H9 (cell line): ENCODE measurements around the gene TSPAN13. TPM values are rescaled to one million over a fixed set of nuclear protein-coding genes. Genes with fewer than 3 reads are reported as not detected.

Experiments
- DNase-seq: peaks from one replicate; pipeline ENCODE4 v3.0.0-alpha.2; 2017
- H2AFZ ChIP-seq: one replicate; pipeline ENCODE4 v1.6.1; 2013; ENCODE audit warnings: mild to moderate bottlenecking, low read length, control low read depth, moderate library complexity
- H2AK5ac ChIP-seq: 2 replicates; pipeline ENCODE4 v1.6.1; 2013; ENCODE audit warnings: low read length, control low read depth, mixed read lengths; ENCODE audit not compliant: insufficient read length
- H2BK120ac ChIP-seq: one replicate; pipeline ENCODE4 v1.6.1; 2013; ENCODE audit warnings: low read depth, mild to moderate bottlenecking, low read length, control low read depth, inconsistent platforms; ENCODE audit not compliant: poor library complexity, severe bottlenecking
- H2BK12ac ChIP-seq: 2 replicates; pipeline ENCODE4 v1.6.1; 2013; ENCODE audit warnings: low read length, control low read depth, mixed read lengths, low read depth; ENCODE audit not compliant: insufficient read length
- H2BK15ac ChIP-seq: 2 replicates; pipeline ENCODE4 v1.6.1; 2013; ENCODE audit warnings: low read depth, low read length, control low read depth
- H2BK20ac ChIP-seq: one replicate; pipeline ENCODE4 v1.6.1; 2013; ENCODE audit warnings: low read depth, mild to moderate bottlenecking, low read length, control low read depth, inconsistent platforms; ENCODE audit not compliant: poor library complexity, severe bottlenecking
- H2BK5ac ChIP-seq: 2 replicates; pipeline ENCODE4 v1.6.1; 2013; ENCODE audit warnings: low read length, control low read depth, mixed read lengths; ENCODE audit not compliant: insufficient read length
- H3K14ac ChIP-seq: 2 replicates; pipeline ENCODE4 v1.6.1; 2013; ENCODE audit warnings: low read length, control low read depth; ENCODE audit not compliant: insufficient read depth
- H3K18ac ChIP-seq: 2 replicates; pipeline ENCODE4 v1.6.1; 2013; ENCODE audit warnings: low read depth, mild to moderate bottlenecking, mixed read lengths, low read length, control low read depth; ENCODE audit not compliant: insufficient read length
- H3K23ac ChIP-seq: 2 replicates; pipeline ENCODE4 v1.6.1; 2013; ENCODE audit warnings: low read length, control low read depth, mixed read lengths, low read depth; ENCODE audit not compliant: insufficient read length
- H3K23me2 ChIP-seq: 2 replicates; pipeline ENCODE4 v1.6.1; 2013; ENCODE audit warnings: low read depth, mild to moderate bottlenecking, mixed read lengths, low read length, control low read depth; ENCODE audit not compliant: insufficient read length, poor library complexity, severe bottlenecking
- H3K27ac ChIP-seq: 2 replicates; pipeline ENCODE4 v1.5.1; 2013; ENCODE audit warnings: low read length, control low read depth, mixed read lengths, low read depth; ENCODE audit not compliant: insufficient read length
- H3K27me3 ChIP-seq: 2 replicates; pipeline ENCODE4 v1.6.1; 2013; ENCODE audit warnings: low read length, control low read depth, inconsistent platforms; ENCODE audit not compliant: insufficient read depth
- H3K4ac ChIP-seq: 2 replicates; pipeline ENCODE4 v1.6.1; 2013; ENCODE audit warnings: low read depth, mild to moderate bottlenecking, control low read depth, inconsistent platforms, low read length, moderate library complexity
- H3K4me1 ChIP-seq: 2 replicates; pipeline ENCODE4 v1.6.1; 2013; ENCODE audit warnings: low read length, control low read depth, inconsistent platforms; ENCODE audit not compliant: insufficient read depth
- H3K4me2 ChIP-seq: 2 replicates; pipeline ENCODE4 v1.6.1; 2013; ENCODE audit warnings: low read length, control low read depth, mixed read lengths; ENCODE audit not compliant: insufficient read length, insufficient read depth
- H3K56ac ChIP-seq: 2 replicates; pipeline ENCODE4 v1.6.1; 2013; ENCODE audit warnings: low read depth, mild to moderate bottlenecking, mixed read lengths, low read length, control low read depth; ENCODE audit not compliant: insufficient read length
- H3K79me1 ChIP-seq: 2 replicates; pipeline ENCODE4 v1.6.1; 2013; ENCODE audit warnings: low read depth, mild to moderate bottlenecking, moderate library complexity, low read length, control low read depth, inconsistent platforms; ENCODE audit not compliant: insufficient read depth, poor library complexity, severe bottlenecking
- H3K79me2 ChIP-seq: 2 replicates; pipeline ENCODE4 v1.6.1; 2013; ENCODE audit warnings: low read length, control low read depth, inconsistent platforms; ENCODE audit not compliant: insufficient read depth
- H3K9ac ChIP-seq: 2 replicates; pipeline ENCODE4 v1.6.1; 2013; ENCODE audit warnings: low read length, control low read depth, mixed read lengths; ENCODE audit not compliant: insufficient read length; ENCODE audit errors: extremely low read depth
- H3K9me3 ChIP-seq: one replicate; pipeline ENCODE4 v1.6.1; 2013; ENCODE audit warnings: low read depth, low read length, inconsistent platforms; ENCODE audit not compliant: control insufficient read depth
- H3T11ph ChIP-seq: one replicate; pipeline ENCODE4 v1.6.1; 2013; ENCODE audit warnings: mild to moderate bottlenecking, low read length, control low read depth, inconsistent platforms
- H4K20me1 ChIP-seq: one replicate; pipeline ENCODE4 v1.6.1; 2013; ENCODE audit not compliant: control insufficient read depth, insufficient read length, insufficient read depth
- H4K5ac ChIP-seq: 2 replicates; pipeline ENCODE4 v1.6.1; 2013; ENCODE audit warnings: low read depth, mild to moderate bottlenecking, mixed read lengths, low read length, control low read depth; ENCODE audit not compliant: insufficient read length
- H4K8ac ChIP-seq: replicated peaks from 2 replicates; pipeline ENCODE4 v1.6.1; 2013; ENCODE audit warnings: low read length, control low read depth, mixed read lengths, low read depth; ENCODE audit not compliant: insufficient read length
- H4K91ac ChIP-seq: 2 replicates; pipeline ENCODE4 v1.6.1; 2013; ENCODE audit warnings: low read depth, mild to moderate bottlenecking, moderate library complexity, mixed read lengths, low read length, control low read depth; ENCODE audit not compliant: insufficient read length
- H3K27ac Mint-ChIP-seq, 3 experiments: 2 replicates in 2 of 3; 3 replicates in 1 of 3; pipeline ENCODE4 v1.8.0; 2020 to 2021; ENCODE audit warnings: mixed read lengths in 3 of 3, mild to moderate bottlenecking in 1 of 3, moderate library complexity in 1 of 3
- H3K27me3 Mint-ChIP-seq: 2 replicates; pipeline ENCODE4 v1.8.0; 2021; ENCODE audit warnings: low read depth, mild to moderate bottlenecking, moderate library complexity, mixed read lengths
- H3K36me3 Mint-ChIP-seq, 3 experiments: 2 replicates in 2 of 3; 3 replicates in 1 of 3; pipeline ENCODE4 v1.8.0; 2020 to 2021; ENCODE audit warnings: low read depth in 3 of 3, mixed read lengths in 3 of 3; ENCODE audit not compliant: insufficient read depth in 1 of 3
- H3K4me1 Mint-ChIP-seq, 2 experiments: 2 replicates each; pipeline ENCODE4 v1.8.0; 2020; ENCODE audit warnings: mixed read lengths in 2 of 2
- H3K4me3 Mint-ChIP-seq, 2 experiments: 2 replicates in 1 of 2; 3 replicates in 1 of 2; pipeline ENCODE4 v1.8.0; 2020 to 2021; ENCODE audit warnings: mild to moderate bottlenecking in 2 of 2, mixed read lengths in 2 of 2, moderate library complexity in 1 of 2
- H3K9me3 Mint-ChIP-seq, 2 experiments: 2 replicates in 1 of 2; 3 replicates in 1 of 2; pipeline ENCODE4 v1.8.0; 2020; ENCODE audit warnings: mild to moderate bottlenecking in 2 of 2, mixed read lengths in 2 of 2, moderate library complexity in 1 of 2
- CTCF ChIP-seq: fragments of 200-600 bp; sonication (generic); conservative IDR thresholded peaks from 3 replicates; pipeline ENCODE4 v1.8.0; 2021; ENCODE audit warnings: antibody characterized with exemption, mild to moderate bottlenecking
- WGBS: extraction: QIAGEN DNeasy Blood & Tissue Kit; methylation state at CpG from one replicate; pipeline ENCODE4 v1.1.7; 2013; ENCODE audit warnings: missing lambda C conversion rate, low lambda C conversion rate, mixed read lengths; ENCODE audit not compliant: insufficient read length; ENCODE audit errors: extremely low coverage; 5-methylcytosine and 5-hydroxymethylcytosine counted together
- total RNA-seq: library from RNA; stranded (reverse); gene quantifications from 2 replicates; pipeline ENCODE4 v1.2.1, GENCODE V29; 2021

TSPAN13 gene
- total RNA-seq, 1 experiment from 2014 or later, result 18.7 TPM

DNA sequence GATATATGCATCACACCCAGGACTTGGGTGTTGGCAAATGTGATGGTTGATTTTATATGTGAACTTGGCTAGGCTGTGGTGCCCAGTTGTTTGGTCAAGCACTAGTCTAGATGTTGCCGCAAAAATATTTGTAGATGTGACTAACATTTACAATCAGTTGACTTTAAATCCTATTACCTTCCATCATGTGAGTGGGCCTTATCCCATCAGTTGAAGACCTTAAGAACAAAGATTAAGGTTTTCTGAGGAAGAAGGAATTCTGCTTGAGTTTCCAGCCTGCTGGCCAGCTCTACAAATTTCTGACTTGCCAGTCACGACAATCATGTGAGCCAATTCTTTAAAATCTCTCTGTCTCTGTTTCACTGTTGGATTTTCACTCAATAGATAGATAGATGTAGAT, 20.3 kb downstream of the TSPAN13 start:
- no peaks in the 10 kb centered on the region for H3K27me3 Mint-ChIP-seq
- no peaks in the 10 kb centered on the region for H3K79me1 ChIP-seq
- H2AK5ac ChIP-seq, result no peak overlapping the region
- no peaks in the 10 kb centered on the region for H4K20me1 ChIP-seq
- no peak overlapping the region for H2BK15ac ChIP-seq
- H2BK120ac ChIP-seq, result no peak overlapping the region
- H2AFZ ChIP-seq, result no peak overlapping the region
- TF ChIP-seq CTCF, result no peak
- H3K23ac ChIP-seq, result no peak overlapping the region
- no peaks in the 10 kb centered on the region; the same call in 1 of the 2 replicates for H3K4me1 ChIP-seq
- no peak overlapping the region for H3K9ac ChIP-seq
- H4K5ac ChIP-seq, result no peak overlapping the region
- no peak overlapping the region for H3K18ac ChIP-seq
- H2BK20ac ChIP-seq, result no peak overlapping the region
- H3K23me2 ChIP-seq, result no peaks in the 10 kb centered on the region
- H3K56ac ChIP-seq, result no peak overlapping the region
- no peaks in the 10 kb centered on the region for H3K9me3 ChIP-seq
- H2BK5ac ChIP-seq, result no peak overlapping the region
- H3K27me3 ChIP-seq, result no peaks in the 10 kb centered on the region
- H3K36me3 Mint-ChIP-seq, result no peaks in the 10 kb centered on the region
- no peaks in the 10 kb centered on the region for H3K9me3 Mint-ChIP-seq
- H3K27ac ChIP-seq, result no peak overlapping the region
- H3K4me2 ChIP-seq, result no peak overlapping the region
- DNase-seq, result no peak
- no peak overlapping the region for H3K4me3 Mint-ChIP-seq
- no CpG with 5 or more reads among the region's 2 CpGs for WGBS
- H4K91ac ChIP-seq, result no peak overlapping the region
- no peak overlapping the region for H3K4ac ChIP-seq
- H3K79me2 ChIP-seq, result no peaks in the 10 kb centered on the region
- no peak overlapping the region for H4K8ac ChIP-seq
- peak overlapping the region in 1 of 3 experiments; percentile 66; a peak in 1 of 7 replicates for H3K27ac Mint-ChIP-seq
- H3K14ac ChIP-seq, result no peak overlapping the region
- no peak overlapping the region for H2BK12ac ChIP-seq
- H3T11ph ChIP-seq, result no peak overlapping the region
- H3K4me1 Mint-ChIP-seq, result peaks cover 28 to 31% of the 10 kb centered on the region in 2 experiments
